SK-N-SH treated with all-trans-retinoic acid at 6 μM for 48 hours (cell line): Measurements from ENCODE around the gene MTUS2.

Source experiments
- ATAC-seq: fragments of 200-7000 bp; cut with Tn5 transposase; 3 replicates; pipeline ENCODE4 v1.9.1; 2020; ENCODE audit warnings: mild to moderate bottlenecking, moderate library complexity
- BACH2 ChIP-seq: fragments of 250-450 bp; sonication (Bioruptor Pico); IDR thresholded peaks from 2 replicates; pipeline ENCODE4 v1.9.0; 2021; ENCODE audit warnings: mild to moderate bottlenecking, borderline replicate concordance
- CREB5 ChIP-seq: fragments of 250-450 bp; sonication (Bioruptor Pico); IDR thresholded peaks from 2 replicates; pipeline ENCODE4 v1.5.1; 2020; ENCODE audit warnings: low read depth, mild to moderate bottlenecking, moderate library complexity
- CSDC2 ChIP-seq: fragments of 250-450 bp; sonication (Bioruptor Pico); IDR thresholded peaks from 2 replicates; pipeline ENCODE4 v1.5.0; 2020; ENCODE audit warnings: mild to moderate bottlenecking, moderate library complexity
- GLIS3 ChIP-seq: fragments of 250-450 bp; sonication (Bioruptor Pico); IDR thresholded peaks from 2 replicates; pipeline ENCODE4 v1.5.0; 2020; ENCODE audit warnings: mild to moderate bottlenecking, moderate library complexity
- ISL1 ChIP-seq: fragments of 250-450 bp; sonication (Bioruptor Pico); IDR thresholded peaks from 2 replicates; pipeline ENCODE4 v2.1.2; 2022; ENCODE audit warnings: mild to moderate bottlenecking, moderate library complexity
- OSR1 ChIP-seq: fragments of 250-450 bp; sonication (Bioruptor Pico); IDR thresholded peaks from 2 replicates; pipeline ENCODE4 v1.8.0; 2022; ENCODE audit warnings: moderate library complexity, mild to moderate bottlenecking, inconsistent platforms
- PPARA ChIP-seq: fragments of 250-450 bp; sonication (Bioruptor Pico); IDR thresholded peaks from 2 replicates; pipeline ENCODE4 v1.5.0; 2020; ENCODE audit warnings: mild to moderate bottlenecking, borderline replicate concordance
- RARB ChIP-seq: fragments of 250-450 bp; sonication (Bioruptor Pico); IDR thresholded peaks from 2 replicates; pipeline ENCODE4 v1.8.0; 2021; ENCODE audit warnings: mild to moderate bottlenecking, moderate library complexity
- TCF4 ChIP-seq: fragments of 250-450 bp; sonication (Bioruptor Pico); IDR thresholded peaks from 2 replicates; pipeline ENCODE4 v1.8.0; 2021; ENCODE audit warnings: mild to moderate bottlenecking, moderate library complexity, borderline replicate concordance
- TOX ChIP-seq: fragments of 250-450 bp; sonication (Bioruptor Pico); IDR thresholded peaks from 2 replicates; pipeline ENCODE4 v1.8.0; 2021; ENCODE audit warnings: mild to moderate bottlenecking, moderate library complexity, borderline replicate concordance
- TSHZ2 ChIP-seq: fragments of 250-450 bp; sonication (Bioruptor Pico); IDR thresholded peaks from 2 replicates; pipeline ENCODE4 v1.5.0; 2020; ENCODE audit warnings: mild to moderate bottlenecking, moderate library complexity
- ZFP3 ChIP-seq: fragments of 250-450 bp; sonication (Bioruptor Pico); IDR thresholded peaks from 2 replicates; pipeline ENCODE4 v1.5.0; 2020; ENCODE audit warnings: mild to moderate bottlenecking, moderate library complexity
- ZFP30 ChIP-seq: fragments of 450-650 bp; formaldehyde crosslinking; IDR thresholded peaks from 2 replicates; pipeline ENCODE4 v1.5.0; 2022; ENCODE audit warnings: mild to moderate bottlenecking, moderate library complexity
- ZNF8 ChIP-seq: fragments of 450-650 bp; formaldehyde crosslinking; IDR thresholded peaks from 2 replicates; pipeline ENCODE4 v1.5.0; 2020; ENCODE audit warnings: mild to moderate bottlenecking, moderate library complexity
- TF ChIP-seq, protein P1 (sequence below): fragments of 250-450 bp; sonication (Bioruptor Pico); IDR thresholded peaks from 2 replicates; pipeline ENCODE4 v1.8.0; 2021; ENCODE audit warnings: low read depth, mild to moderate bottlenecking, moderate library complexity, borderline replicate concordance
- TF ChIP-seq, protein P2 (sequence below): fragments of 250-450 bp; sonication (Bioruptor Pico); IDR thresholded peaks from 2 replicates; pipeline ENCODE4 v1.8.0; 2020; ENCODE audit warnings: mild to moderate bottlenecking, moderate library complexity, borderline replicate concordance
- TF ChIP-seq, protein P3 (sequence below): fragments of 250-450 bp; sonication (Bioruptor Pico); IDR thresholded peaks from 2 replicates; pipeline ENCODE4 v1.5.1; 2021; ENCODE audit warnings: mild to moderate bottlenecking, moderate library complexity

The MTUS2 gene

GRCh38 chr13:29542381-29542780, 722.2 kb downstream of the MTUS2 start:
- TF ChIP-seq ZFP30 (CRISPR knock-in tag) = no peak
- no peak for TF ChIP-seq ZFP3 (CRISPR knock-in tag)
- no peak for TF ChIP-seq TCF4 (CRISPR knock-in tag)
- no peak for TF ChIP-seq RARB (CRISPR knock-in tag)
- no peak for TF ChIP-seq OSR1 (CRISPR knock-in tag)
- no peak for TF ChIP-seq BACH2 (CRISPR knock-in tag)
- TF ChIP-seq ZNF8 (CRISPR knock-in tag) = no peak
- no peak for TF ChIP-seq TOX (CRISPR knock-in tag)
- TF ChIP-seq, all 23 proteins: peak for 0
- ATAC-seq = no peak

- TF ChIP-seq PPARA (CRISPR knock-in tag) (no peak), CSDC2 (CRISPR knock-in tag) (no peak), RARB (CRISPR knock-in tag) (no peak), TSHZ2 (CRISPR knock-in tag) (no peak), TCF4 (CRISPR knock-in tag) (no peak), TOX (CRISPR knock-in tag) (no peak), ISL1 (no peak), CREB5 (CRISPR knock-in tag) (no peak), GLIS3 (CRISPR knock-in tag) (no peak)
- TF ChIP-seq, protein P1, sequence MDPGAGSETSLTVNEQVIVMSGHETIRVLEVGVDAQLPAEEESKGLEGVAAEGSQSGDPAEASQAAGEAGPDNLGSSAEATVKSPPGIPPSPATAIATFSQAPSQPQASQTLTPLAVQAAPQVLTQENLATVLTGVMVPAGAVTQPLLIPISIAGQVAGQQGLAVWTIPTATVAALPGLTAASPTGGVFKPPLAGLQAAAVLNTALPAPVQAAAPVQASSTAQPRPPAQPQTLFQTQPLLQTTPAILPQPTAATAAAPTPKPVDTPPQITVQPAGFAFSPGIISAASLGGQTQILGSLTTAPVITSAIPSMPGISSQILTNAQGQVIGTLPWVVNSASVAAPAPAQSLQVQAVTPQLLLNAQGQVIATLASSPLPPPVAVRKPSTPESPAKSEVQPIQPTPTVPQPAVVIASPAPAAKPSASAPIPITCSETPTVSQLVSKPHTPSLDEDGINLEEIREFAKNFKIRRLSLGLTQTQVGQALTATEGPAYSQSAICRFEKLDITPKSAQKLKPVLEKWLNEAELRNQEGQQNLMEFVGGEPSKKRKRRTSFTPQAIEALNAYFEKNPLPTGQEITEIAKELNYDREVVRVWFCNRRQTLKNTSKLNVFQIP = no peak
- TF ChIP-seq, protein P2, sequence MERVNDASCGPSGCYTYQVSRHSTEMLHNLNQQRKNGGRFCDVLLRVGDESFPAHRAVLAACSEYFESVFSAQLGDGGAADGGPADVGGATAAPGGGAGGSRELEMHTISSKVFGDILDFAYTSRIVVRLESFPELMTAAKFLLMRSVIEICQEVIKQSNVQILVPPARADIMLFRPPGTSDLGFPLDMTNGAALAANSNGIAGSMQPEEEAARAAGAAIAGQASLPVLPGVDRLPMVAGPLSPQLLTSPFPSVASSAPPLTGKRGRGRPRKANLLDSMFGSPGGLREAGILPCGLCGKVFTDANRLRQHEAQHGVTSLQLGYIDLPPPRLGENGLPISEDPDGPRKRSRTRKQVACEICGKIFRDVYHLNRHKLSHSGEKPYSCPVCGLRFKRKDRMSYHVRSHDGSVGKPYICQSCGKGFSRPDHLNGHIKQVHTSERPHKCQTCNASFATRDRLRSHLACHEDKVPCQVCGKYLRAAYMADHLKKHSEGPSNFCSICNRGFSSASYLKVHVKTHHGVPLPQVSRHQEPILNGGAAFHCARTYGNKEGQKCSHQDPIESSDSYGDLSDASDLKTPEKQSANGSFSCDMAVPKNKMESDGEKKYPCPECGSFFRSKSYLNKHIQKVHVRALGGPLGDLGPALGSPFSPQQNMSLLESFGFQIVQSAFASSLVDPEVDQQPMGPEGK (CRISPR knock-in tag) = no peak
- TF ChIP-seq, protein P3, sequence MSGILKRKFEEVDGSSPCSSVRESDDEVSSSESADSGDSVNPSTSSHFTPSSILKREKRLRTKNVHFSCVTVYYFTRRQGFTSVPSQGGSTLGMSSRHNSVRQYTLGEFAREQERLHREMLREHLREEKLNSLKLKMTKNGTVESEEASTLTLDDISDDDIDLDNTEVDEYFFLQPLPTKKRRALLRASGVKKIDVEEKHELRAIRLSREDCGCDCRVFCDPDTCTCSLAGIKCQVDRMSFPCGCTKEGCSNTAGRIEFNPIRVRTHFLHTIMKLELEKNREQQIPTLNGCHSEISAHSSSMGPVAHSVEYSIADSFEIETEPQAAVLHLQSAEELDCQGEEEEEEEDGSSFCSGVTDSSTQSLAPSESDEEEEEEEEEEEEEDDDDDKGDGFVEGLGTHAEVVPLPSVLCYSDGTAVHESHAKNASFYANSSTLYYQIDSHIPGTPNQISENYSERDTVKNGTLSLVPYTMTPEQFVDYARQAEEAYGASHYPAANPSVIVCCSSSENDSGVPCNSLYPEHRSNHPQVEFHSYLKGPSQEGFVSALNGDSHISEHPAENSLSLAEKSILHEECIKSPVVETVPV (CRISPR knock-in tag) = no peak
- TF ChIP-seq, all 23 proteins: peak for 0
These were observed 723.4 kb downstream of the MTUS2 start for GRCh38 chr13:29543230-29544215.

GRCh38 chr13:29545988-29546387, 725.8 kb downstream of the MTUS2 start:
- ATAC-seq = no peak
- TF ChIP-seq ZNF8 (CRISPR knock-in tag) (no peak), TSHZ2 (CRISPR knock-in tag) (no peak), RARB (CRISPR knock-in tag) (no peak), PPARA (CRISPR knock-in tag) (no peak), BACH2 (CRISPR knock-in tag) (no peak)
- TF ChIP-seq, protein P3 (CRISPR knock-in tag) = no peak
- TF ChIP-seq, protein P2 (CRISPR knock-in tag) = no peak

More at GRCh38 chr13:29543230-29544215, 723.4 kb downstream of the MTUS2 start:
- ATAC-seq = peak; percentile 67
